ENCODE data around the gene MTFR1L.
A peak's percentile ranks its signal among the peaks of the same experiment; 100 is the strongest.

Gene MTFR1L

DNA sequence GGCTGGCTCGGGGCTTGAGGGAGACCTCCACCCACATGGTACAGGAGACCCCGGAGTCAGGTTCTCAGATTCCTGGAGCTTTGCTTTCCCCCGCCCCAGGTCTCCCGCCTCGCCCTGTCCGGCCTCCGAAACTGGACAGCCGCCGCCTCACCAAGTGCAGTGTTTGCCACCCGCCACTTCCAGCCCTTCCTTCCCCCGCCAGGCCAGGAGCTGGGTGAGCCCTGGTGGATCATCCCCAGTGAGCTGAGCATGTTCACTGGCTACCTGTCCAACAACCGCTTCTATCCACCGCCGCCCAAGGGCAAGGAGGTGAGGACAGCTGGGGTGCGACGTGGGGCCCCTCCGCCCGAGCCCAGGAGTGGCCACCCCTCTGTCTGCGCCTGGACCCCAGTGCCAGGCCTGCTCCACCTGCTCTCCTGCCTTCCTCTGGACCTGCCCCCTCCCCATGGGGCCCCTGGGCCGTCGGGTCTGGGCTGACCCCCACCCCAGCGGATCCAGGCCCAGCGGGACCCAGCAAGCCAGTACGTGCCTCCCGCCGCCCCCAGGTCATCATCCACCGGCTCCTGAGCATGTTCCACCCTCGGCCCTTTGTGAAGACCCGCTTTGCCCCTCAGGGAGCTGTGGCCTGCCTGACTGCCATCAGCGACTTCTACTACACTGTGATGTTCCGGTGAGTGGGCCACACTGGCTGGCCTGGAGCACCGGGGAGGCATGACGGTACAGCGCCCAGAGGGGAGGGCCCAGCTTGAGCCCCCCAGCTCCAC lies 11.1 kb upstream of the MTFR1L start:
- no peak for DNase-seq

DNA sequence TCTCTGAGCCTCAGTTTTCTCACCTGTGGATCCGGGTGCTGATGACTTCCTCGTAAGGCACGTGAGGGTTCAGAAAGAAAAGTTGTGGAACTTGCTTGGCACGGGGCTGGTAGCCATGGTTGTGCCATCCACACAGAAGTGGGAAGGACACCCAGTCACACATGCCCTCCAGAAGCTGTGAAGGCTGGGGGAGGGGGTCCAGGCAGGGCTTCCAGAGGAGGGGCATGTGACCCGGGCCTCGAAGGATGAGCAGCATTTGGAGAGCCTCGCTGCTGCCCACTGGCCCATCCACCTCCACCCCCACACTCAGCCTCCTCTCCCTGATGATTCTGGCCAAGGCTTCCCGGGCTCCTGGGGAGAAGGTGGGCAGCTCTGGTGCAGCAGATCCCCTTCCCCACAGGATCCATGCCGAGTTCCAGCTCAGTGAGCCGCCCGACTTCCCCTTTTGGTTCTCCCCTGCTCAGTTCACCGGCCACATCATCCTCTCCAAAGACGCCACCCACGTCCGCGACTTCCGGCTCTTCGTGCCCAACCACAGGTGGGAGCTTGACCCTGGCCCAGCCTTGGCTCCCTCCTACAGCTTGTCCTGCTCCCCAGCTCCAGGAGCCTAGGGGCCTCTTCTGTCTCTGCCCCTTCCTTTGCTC lies 10.3 kb upstream of the MTFR1L start:
- DNase-seq = no peak

DNA sequence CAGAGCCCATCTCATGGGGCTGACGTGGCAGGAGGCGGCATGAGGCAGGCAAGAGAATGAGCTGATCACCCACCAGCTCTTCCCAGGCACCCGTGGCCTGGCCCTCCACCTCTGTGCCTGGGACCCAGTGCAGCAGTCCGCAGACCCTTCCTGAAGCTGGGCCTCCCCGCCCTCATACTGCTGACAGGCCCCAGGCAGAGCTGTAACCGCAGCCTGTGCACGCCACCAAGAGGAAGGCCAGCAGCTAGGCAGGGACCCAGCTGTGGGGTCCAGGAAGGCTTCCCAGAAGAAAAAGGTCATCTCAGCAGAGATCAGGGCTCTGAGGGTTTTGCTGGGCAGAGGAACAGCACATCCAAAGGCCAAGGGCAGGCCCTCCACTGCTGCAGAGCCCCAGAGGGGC lies 9.8 kb upstream of the MTFR1L start:
- DNase-seq = no peak

DNA sequence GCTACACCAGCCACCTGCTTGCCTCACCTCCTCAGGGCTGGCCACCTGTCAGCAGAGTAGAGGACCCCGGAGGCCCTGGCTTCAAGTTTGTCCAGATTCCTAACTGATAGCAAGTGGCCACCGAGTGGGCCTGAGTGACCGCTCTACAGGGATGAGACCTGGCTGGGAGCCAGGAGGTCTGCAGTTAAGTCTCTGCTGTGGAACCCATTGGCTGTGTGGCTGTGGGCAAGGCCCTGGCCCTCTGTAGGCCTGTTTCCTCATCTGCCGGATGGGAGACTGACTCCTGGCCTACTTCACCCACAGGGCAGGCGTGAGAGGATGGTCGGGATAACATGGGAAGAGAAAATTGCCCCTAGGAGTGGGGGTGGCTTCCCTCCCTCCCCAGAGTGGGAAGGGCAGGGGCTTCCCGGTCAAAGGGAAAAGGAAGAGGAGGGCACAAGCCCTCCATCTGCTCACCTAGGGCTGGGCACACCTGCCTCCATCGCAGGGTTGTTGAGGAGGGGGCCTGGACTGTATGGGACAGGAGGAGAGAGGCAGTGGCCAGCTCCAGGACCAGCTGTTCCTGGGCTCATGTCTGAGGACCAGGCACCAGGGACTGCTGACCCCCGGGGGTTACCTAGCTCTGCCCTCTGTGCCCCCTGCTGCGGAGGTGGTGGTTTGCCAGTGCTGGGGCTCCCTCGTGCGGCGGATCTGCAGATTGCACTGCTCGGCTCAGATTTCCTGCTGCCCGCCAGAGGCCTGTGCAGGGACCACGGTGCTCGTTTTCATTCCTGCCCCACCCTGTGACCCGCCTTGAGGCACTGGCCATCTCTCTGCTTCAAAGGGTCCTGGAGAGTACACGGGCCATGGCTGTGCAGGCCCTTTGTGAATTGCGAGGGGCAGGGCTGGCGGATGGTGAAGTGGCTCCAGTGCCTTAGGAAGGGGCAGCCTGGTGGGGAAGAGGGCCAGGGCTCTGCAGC lies 9.1 kb upstream of the MTFR1L start:
- peak; percentile 31 for DNase-seq

DNA sequence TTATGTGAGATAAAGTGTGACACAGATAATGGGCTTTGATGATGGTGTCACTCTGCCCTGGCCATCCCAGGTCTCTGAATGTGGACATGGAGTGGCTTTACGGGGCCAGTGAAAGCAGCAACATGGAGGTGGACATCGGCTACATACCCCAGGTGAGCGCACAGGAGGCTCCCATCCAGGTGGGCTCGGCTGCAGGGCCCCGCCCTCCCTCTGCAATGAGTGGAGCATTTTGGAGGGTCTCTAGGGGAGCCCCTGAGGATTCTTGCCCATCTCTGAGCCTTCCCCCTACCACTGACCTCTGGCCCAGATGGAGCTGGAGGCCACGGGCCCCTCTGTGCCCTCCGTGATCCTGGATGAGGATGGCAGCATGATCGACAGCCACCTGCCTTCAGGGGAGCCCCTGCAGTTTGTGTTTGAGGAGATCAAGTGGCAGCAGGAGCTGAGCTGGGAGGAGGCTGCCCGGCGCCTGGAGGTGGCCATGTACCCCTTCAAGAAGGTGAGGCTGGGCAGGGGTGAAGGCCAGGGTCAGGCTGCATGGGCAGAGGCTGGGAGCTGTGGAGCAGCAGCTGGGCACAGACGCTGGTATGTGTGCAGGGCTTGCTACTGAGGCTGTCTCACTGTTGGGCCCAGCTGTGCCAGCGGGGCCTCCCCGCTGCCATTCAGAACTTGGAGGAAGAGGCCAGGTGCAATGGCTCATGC lies 8.2 kb upstream of the MTFR1L start:
- no peak for DNase-seq

DNA sequence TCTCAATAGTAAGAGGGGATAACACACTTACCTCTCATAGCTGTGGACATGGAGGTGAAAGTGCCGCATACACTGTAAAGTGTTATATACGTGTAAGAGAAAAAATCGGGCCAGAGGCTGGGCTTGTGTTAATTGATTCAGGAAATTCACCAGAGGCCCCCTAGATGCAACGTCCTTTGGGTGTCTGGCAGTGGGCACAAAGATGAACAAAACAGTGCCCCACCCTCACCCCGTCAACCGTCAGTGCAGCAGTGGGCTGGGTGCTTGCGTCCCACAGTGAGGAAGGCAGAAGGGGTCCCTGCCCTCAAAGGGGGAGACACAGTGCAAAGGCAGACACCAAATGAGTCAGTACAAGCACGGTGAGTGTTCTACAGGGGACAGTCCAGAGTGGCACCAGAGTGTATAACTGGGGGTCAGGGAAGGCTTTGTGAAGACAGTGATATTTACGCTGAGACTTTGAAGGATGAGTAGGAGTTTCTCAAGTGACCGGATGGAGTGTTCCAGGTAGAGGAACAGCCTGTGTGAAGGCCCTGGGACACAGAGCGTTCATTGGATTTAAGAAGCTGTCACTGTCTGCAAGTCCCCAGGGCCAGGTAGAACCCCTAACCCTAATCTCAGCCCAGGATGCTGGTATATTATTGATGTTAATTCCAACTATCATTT lies 6.6 kb upstream of the MTFR1L start:
- DNase-seq = no peak

DNA sequence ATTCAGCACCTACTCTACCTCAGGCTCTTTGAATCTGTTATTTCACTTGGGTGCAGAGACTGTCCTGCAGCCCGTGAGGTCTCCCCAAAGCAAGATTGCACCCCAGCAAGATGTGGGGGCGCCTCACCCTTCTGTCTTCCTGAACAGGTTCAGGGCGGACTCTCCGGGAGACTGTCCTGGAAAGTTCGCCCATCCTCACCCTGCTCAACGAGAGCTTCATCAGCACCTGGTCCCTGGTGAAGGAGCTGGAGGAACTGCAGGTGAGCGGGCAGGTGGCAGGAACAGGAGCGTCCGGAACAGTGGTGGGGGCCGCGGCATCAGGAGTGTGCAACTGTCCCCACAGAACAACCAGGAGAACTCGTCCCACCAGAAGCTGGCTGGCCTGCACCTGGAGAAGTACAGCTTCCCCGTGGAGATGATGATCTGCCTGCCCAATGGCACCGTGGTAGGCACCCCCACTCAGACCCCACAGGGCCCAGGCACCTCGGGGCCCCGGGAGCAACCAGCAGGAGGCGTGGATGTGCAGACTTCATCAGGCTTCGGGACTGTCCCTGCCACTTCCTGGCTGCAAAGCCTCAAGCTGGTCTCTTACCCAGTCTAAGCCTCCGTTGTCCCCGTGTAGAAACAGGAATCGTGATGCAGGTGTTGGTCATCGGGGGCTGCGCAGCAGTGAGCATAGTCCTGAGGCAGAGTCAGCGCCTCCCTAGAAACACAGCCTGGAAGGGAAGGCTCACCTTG lies 5.9 kb upstream of the MTFR1L start:
- DNase-seq = no peak

DNA sequence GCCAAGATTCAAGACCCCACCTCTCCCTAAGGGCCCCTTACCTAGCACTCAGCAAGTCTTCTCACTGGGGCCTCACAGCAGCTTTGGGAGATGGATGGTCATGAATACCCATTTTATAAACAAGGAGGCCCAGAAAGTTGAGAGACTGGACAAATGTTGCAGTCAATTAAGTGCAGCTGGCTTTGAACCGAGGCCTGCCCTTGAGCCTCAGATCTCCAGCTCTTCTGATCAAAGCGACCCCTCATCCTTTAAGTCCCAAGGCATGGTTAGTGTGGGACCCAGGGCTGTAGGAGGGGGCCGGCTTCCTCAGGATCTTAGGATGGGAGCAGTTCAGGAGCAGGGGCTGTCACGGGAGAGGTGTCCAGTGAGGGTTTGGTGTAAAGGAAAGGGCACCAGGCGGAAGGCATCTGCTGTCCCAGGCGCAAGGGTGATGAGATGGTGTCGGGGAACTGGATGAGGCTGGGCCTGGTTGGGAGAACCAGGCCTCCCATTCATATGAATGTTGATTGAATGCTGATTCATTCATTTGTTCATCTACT lies 5.1 kb upstream of the MTFR1L start:
- no peak for DNase-seq

DNA sequence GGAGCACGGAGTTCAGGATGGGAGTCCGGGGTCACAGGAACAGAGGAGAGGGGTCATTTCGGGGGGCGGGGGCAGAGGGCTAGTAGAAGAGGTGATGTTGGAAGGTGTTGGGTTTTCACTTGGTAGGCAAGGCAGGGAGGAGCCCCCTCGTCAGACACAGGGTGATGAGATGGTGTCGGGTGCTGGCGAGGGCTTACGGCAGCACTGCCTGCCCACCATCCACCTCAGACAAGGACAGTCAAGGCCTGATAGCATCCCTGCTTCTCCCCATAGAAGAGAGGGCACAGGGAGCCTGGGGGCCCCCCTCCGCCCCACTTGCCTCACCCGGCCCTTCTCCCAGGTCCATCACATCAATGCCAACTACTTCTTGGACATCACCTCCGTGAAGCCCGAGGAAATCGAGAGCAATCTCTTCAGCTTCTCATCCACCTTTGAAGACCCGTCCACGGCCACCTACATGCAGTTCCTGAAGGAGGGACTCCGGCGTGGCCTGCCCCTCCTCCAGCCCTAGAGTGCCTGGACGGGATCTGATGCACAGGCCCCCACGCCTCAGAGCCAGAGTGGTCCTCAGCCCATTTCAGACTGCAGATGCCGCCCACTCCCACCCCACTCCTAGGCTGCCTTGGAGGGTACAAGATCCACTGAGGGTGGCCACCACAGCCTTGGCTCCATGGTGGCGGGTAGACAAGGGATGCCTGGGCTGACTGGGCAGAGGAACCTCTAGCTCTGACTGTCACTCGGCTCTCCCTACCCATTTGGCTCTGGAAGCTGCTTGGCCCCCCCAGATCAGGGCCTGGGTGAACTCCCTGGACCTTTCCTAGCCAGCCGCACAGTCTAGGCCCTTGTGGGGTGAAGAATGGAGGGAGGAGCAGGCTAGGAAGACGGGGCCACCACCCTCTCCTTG lies 4.3 kb upstream of the MTFR1L start:
- DNase-seq = no peak

DNA sequence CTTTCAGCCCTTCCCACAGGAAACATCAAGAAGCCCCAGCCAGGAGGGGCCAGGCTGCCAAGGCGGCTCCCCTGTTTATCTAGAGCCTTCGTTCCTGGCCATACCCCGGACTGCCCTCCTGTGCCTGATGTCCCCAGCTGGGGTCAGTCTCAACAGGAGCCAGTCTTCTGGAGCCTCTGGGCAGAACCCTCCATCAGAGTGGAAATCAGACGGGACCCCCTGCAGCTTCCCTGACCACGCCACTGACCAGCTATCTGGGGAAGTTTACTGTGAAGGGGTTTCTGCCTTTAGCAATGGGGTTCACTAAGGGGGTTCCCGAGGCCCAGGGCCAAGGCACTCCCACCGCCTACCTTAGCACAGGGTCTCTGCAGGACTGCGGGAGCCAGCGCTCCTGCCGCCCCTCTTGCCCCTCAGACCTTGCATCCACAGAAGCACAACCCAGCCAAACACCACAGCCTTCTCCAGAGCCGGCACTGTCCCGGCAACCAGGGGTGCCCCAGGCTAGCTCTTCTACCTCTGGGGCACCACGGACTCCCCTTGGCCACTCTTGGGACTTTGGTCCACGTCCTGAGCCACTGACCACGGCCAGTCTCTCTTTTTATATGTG lies 3.5 kb upstream of the MTFR1L start:
- DNase-seq = no peak

DNA sequence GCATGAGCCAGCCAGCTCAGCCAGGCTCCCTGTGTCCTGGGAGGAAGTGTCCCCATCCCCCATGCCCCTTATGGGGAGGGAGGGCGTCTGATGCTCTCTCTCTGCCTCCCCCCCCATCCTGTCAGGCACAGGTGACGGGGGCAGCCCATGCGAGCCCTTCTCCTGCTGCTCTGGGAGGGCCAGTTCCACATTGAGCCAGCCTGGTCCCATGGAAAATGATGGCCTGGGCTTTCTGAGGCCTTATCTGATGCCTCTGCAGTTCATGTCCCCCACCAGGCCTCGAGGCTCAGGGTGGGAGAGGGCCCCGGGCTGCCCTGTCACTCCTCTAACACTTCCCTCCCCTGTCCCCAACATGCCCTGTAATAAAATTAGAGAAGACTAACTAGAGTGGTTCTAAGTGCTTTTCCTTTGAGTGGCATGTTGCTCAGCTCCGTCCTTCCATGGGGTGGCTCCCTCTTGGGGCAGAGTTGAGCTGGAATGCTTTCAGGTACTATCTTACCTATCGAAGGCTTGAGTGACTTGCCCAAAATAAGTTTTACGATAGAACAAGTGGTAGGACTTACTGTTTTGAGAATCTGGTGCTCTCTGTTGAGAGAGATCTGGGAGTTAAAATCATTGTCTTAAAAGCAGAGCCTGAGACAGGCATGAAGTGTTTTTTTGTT lies 1.8 kb upstream of the MTFR1L start:
- DNase-seq = peak; percentile 22

DNA sequence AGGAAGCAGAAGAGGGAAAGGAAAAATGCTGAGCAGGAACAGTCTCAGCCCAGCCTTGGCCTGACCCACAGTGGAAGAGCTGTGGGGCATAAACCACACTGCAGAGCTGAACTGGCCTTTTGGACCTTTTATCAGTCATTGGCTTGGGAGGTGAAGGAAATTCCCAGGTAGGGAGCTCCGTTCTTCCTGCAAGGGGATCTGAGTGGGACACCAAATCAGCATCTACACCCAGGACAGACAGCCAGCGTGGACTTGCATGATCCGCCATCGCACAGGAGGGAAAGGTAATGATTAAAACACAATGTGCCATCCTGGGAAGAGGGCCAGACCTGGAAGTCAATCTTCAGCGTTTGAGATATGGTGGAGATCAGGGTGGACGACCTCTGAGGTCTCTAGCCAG lies 1.2 kb upstream of the MTFR1L start:
- no peak for DNase-seq

DNA sequence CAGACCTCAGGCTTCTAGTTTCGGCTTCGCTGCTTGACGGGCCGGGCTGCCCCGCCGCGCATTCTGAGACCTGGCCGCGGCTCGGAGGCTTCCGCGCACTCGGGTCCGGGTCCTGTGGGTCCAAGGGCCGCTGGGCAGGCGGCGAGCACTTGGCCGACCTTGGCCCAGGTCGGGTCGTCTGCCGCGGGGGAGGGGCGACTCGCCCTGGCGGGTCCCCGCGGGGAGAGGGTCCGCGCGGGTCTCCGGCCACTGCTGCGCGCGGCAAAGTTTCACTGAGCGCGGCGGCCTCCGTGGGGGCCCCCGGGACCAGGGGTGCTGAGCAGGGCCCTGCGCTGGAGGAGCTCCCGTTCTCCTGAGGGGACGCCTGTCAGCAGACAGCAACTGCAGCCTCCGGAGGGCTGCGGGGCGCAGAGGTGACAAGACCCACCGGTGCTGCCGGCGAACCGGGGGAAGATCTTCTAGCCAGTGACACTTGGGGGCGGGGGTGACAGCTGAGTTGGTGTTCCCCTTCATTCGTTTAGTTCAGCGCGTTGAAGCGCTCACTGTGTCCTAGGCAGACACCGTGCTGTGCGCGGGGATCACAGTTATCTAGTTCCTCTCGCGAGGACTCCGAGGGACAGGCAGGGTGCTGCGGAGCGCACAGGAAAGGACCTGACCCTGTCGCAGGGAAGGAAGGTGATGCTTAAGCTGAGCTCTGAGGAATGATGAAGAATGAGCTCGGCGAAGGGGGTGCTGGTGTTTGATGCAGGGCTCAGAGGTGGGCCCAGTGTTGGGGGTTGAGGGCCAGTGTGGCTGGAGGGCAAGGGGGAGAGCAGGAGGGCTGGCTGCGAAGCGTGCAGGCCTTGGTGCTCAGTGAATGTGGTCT lies 725 bp downstream of the MTFR1L start:
- no peak for DNase-seq

DNA sequence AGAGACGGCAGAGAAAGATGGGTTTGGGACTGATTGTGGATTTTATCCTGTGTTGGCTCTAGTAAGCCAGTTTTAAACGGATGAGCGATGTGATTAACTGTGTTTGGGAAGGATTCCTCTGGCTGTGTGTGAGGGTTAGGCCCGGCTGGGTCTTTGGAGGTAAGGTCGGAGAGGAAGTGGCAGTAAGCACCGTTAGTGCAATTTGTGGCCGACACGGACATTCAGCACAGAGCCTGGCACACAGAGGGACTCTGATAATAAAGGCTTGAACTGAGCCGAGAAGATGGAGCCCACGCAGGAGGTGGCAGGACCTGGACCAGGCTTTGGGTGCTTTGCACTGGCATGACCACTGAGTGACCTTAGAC lies 1.3 kb downstream of the MTFR1L start:
- DNase-seq = no peak

DNA sequence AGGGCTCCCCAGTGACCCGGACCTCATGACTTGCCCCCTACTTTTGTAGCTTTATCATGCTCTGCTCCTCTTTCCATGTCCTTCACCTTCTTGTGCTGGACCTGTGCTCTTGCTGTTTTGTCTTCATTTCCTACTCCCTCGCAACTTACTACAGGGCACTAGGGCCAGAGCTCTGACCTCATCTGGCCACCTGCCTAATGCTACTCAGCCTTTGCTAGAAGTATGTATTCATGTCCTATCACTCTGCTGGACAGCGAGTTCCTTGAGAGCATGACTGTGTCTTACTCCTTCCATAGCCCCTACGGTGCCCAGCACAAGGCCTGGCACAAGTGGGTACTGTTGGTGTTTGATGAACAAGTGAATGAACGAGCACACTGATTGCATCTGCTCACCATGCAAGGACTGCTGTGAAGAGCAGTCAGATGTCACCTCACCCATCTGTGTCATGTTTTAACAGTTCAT lies 1.9 kb downstream of the MTFR1L start:
- no peak for DNase-seq

DNA sequence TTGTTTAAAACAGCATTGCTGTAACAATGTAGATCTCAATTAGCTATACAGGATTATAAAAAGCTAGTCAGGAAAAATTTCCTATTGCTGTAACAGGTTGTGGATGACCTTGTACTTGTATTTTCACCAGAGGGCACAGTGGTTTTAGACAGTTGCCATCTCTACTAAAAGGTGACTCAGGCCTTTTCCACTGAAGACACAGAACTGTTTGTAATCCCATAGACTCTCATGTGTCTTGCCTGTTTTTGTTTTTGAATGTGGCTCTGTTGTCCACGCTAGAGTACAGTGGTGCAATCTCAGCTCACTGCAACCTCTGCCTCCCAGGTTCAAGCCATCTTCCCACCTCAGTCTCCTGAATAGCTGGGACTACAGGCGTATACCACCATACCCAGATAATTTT lies 5.9 kb downstream of the MTFR1L start:
- DNase-seq = no peak

DNA sequence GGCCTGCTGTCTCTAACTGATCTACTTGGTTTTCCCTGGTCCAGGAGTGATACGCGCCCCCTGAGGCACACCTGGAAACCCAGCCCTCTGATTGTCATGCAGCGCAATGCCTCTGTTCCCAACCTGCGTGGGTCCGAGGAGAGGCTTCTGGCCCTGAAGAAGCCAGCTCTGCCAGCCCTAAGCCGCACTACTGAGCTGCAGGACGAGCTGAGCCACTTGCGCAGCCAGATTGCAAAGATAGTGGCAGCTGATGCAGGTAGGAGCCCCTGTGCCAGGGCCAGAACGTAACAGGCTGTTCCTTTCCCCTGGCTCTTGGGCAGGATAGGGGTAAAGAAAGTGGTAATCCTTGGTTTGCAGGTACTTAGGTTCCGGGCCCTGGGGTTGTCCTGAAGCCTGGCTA lies 6.8 kb downstream of the MTFR1L start:
- no peak for DNase-seq

DNA sequence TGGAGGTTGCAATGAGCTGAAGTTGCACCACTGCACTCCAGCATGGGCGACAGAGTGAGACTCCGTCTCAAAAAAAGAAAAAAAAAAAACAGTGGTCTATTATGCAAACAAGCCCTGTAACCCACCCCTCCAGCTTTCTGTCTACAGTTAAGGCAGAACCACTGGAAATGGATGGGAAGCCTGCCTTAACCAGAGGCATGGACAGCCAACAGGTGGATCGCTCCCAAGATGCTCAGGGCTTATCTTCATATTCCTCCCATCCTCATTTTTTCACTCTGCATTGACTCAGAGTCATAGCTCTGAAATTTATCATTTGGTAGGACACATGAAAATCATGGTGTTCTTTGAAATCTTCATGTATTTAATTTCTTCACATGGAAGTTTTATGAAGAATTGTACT lies 8.7 kb downstream of the MTFR1L start:
- no peak for DNase-seq
